Stimulated activated naive CD4-positive, alpha-beta T cell (primary cell): ENCODE measurements around the gene IGF1R.

Experiments
- DNase-seq, 6 experiments: peaks; one replicate each; lab custom pipeline; 2025; lab: John Stamatoyannopoulos, UW

IGF1R gene

DNA sequence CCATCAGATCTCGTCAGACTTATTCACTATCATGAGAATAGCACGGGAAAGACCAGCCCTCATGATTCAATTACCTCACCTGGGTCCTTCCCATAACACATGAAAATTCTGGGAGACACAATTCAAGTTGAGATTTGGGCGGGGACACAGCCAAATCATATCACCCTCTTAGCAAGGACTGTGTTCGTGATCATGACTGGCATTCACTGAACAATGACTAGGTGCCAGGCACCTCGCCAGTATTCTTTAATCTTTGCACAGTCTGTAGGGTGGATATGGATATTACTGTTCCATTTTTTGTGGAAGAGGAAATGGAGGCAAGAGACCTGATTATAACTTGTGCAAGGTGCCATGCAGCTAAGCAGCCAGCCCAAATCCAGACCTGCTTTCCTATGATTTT, 77.5 kb downstream of the IGF1R start:
- no peak for DNase-seq

DNA sequence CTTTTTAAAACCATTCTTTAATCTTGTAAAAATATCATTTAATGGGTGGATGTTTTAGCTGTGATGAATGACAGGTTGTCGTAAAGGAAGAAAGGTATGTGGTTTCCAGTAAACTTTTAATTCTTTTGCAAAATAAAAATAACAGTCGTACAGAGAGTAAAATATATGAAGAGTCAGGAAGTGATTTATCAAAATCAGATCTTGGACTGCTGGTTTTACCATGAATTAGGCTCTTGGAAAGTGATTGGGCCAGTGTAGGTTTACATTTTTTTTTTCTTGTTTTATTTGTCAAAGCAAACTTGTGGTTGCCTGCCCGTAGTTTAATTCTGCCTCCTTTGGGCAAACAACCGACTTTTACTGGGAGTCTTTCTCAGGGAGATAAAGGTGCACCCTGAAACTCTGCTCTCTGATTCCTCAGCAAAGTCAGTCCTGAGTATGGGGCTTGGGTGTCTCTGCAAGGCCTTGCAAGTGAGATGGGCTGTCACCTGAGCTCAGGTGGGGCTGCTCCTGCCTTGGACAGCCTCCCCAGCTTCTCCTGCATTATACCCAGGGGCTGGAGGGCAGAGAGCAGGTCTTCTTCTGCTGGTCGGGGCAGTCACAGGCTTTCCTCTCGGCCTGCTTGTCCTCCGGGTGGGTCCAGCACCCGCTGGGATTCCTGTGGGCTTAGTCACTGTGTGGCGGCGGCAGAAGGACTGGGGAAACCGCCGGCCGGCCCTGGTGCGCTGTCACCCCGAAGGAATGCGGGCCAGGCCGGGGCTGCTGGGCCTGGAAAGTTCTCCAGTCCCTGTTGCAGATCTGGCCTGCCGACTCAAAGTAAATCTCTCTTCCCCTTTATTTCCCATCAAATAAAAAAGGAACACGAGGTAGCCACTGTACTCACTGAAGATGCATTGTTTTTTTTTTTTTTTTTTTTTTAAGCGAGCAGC, 79.0 kb downstream of the IGF1R start:
- DNase-seq: no peak

GRCh38 chr15:98728082-98728810, 79.9 kb downstream of the IGF1R start:
- DNase-seq: no peak

DNA sequence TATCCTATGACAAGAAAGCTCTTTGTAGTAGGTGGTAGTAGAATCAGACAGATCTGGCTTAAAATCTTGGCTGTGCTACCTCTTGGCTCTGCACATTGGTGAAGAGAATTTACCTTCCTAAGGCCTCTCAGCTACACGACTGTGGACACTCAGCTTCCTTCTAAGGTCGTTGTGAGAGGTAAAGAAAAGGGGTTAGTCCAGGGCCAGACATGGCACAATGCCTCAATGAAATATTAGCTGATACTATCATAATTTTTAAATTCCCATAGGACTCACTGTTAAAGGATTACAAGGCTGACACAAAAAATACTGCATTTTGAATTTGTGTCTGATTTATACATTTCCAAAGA, 80.4 kb downstream of the IGF1R start:
- DNase-seq: no peak

GRCh38 chr15:98729446-98730042, 81.2 kb downstream of the IGF1R start:
- no peak for DNase-seq

DNA sequence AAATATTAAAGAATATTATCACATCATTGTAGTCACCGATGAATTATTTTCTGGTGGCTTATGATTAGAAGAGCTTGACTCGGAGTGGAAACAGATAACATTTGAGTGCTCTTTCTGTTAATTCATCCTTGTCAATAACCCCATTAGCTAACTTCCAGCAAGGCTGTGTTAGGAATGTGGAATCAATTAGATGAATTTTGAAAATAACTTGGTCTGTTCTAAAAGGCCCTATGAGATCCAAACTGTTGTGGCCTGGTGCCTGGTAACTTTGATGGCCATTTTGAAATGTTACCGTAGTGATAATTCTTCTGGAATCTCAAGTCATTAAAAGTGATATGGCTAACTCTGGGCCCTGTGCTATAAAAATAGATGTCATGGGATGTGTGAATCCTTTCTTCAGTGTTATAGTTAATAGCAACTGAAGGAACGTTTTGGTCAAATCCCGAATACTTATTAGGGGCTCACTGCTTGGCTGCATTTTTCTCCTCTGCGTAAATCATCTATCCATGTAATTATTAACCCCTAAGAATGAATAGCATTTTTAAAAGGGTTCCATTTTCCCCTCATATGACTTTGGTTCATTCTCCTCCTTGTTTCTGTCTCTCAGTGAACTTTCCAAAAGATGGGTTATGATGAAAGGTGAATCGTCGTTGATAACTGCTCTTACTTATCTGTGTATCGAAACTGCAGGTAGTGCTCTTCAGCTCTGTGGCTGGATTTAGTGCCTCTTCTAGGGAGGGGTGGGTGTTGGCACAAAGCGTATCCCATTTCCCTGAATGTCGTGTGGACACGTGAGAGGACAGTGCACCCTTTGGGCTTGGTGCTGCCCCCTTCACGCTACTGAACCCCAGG, 82.7 kb downstream of the IGF1R start:
- DNase-seq: no peak

- no peak for DNase-seq
These were observed 83.5 kb downstream of the IGF1R start for GRCh38 chr15:98731712-98732450.

GRCh38 chr15:98733098-98733497, 84.8 kb downstream of the IGF1R start:
- no peak for DNase-seq

- DNase-seq: no peak
These were observed 86.3 kb downstream of the IGF1R start for GRCh38 chr15:98734466-98735199.

- DNase-seq: no peak
These were observed 87.0 kb downstream of the IGF1R start for GRCh38 chr15:98735304-98735703.

GRCh38 chr15:98735895-98736617, 87.7 kb downstream of the IGF1R start:
- DNase-seq: no peak

GRCh38 chr15:98737159-98737558, 88.8 kb downstream of the IGF1R start:
- no peak for DNase-seq

GRCh38 chr15:98737721-98738120, 89.4 kb downstream of the IGF1R start:
- no peak for DNase-seq

DNA sequence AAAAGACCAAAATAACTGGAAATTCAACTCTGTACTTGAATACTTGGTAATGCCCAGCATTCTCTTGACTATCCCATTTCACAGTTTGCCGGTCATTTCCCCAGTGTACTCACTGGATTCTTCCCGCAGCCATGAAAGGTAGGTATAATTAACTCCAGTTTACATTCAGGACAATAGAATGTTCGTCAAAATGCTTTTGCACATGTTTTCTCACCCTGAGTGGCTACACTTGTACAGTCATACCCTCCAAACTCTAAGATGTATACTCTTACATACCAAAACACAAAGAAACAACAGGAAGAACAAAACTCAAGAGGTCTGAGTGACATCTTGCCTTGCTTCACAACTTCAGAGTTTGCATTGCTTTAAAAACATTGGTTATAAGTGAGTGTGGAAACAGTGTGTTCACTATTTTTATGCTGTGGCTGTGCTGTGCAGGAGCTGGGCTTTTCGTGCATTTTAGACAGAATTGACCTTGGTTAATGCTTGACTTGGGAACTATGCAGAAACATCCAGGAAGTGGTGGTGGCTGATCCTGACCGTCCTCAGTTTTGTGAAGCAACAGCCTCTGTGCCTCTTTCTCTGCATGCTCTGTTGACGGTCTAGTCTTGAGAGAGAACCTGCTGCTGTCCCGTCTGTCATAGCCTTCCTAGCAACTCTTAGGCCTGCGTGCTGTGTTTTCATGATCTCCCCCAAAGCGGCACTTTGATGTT, 90.5 kb downstream of the IGF1R start:
- DNase-seq: no peak

GRCh38 chr15:98740295-98740694, 92.0 kb downstream of the IGF1R start:
- no peak for DNase-seq

DNA sequence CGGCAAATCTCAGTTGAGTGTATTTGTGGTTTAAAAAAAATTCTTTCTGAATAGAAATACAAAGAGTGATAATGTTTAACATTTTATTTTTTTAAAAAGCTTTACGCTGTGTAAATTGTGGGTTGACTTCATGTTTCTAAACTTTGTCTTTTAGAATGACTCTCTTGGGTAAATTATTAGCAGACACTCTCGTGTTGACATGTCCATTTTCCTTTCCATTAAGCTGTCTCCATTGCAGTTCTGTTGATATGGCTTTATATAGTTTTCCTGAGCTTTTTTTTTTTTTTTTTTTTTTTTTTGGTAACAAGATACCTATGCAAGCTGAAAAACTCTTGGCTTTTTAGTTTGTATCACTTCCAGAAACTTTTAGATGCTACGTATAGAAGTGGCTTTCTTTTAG, 92.6 kb downstream of the IGF1R start:
- no peak for DNase-seq

DNA sequence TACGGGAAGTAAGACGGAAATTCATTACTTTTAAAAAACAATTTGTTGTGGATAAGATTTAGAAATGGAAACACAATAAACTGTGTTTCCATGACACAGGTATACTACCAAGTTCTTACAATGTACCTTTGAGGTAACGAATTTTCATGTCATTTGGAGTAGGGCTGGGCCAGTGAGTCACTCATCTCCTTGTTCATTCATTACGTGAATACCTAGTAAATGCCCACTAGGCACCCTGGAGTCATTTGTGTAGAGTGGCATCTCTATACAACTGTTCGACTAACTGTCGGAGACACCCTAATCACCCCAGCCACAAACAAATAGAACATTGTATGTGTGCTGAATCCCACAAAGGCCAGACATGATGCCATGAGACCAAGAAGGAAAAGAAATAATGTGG, 94.8 kb downstream of the IGF1R start:
- DNase-seq: no peak

GRCh38 chr15:98744506-98744905, 96.2 kb downstream of the IGF1R start:
- no peak for DNase-seq

DNA sequence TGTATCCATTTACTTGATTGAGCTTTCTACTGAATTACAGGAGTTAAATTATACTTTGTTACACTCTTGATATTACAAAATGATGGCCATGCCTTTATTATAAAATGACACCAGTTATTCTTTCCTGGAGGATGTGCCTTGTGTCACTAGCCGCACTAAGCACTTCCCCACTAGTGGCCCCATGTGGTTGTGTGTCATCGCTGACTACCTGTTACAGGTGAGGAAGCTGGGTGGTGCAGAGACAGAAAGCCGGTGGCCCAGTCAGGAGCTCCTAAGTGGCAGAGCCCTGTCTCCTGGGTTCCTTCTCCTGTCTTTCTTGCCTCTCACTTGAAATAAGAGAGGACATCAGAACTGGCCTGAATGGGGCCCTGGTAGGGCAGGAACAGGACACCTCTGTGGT, 96.8 kb downstream of the IGF1R start:
- DNase-seq: no peak
